ENCODE data around the gene CBX3. TPM values are rescaled to one million over a fixed set of nuclear protein-coding genes. Genes with fewer than 3 reads are reported as not detected.
"Not testable (repeated sequence)": the region's sequence is repeated elsewhere in the genome, so short reads cannot be mapped to it uniquely, and the experiment has no call there.

CBX3 gene
- polyA plus RNA-seq, 4 donors = 145 to 184 (median 179) TPM

GRCh38 chr7:26245150-26245549, 43.6 kb downstream of the CBX3 start:
- no peaks in the 10 kb centered on the region for H3K36me3 ChIP-seq (ENCODE audit: control insufficient read depth in 3 of 3, insufficient read depth in 2 of 3, low read depth in 1 of 3, low read length in 3 of 3)
- no peak for FAIRE-seq
- H3K27me3 ChIP-seq (ENCODE audit: control insufficient read depth in 3 of 3, insufficient read depth in 3 of 3, low read length in 3 of 3) = no peaks in the 10 kb centered on the region
- 91 to 96% (median 95%) methylated on average over 13 of the region's 13 CpGs for WGBS, 3 donors
- no peaks in the 10 kb centered on the region for H3K4me1 ChIP-seq (ENCODE audit: control insufficient read depth in 3 of 3, insufficient read depth in 2 of 3, low read depth in 1 of 3, low read length in 2 of 3)
- no peak for DNase-seq
- no peaks in the 10 kb centered on the region for H3K9me3 ChIP-seq (ENCODE audit: control insufficient read depth in 2 of 2, insufficient read depth in 1 of 2, low read depth in 1 of 2, low read length in 1 of 2)
- no peak overlapping the region for H3K27ac ChIP-seq (ENCODE audit: low read depth in 1 of 3, low read length in 2 of 3)
- H3K4me3 ChIP-seq (ENCODE audit: low read depth in 1 of 3, low read length in 3 of 3) = no peak overlapping the region

- no peaks in the 10 kb centered on the region for H3K9me3 ChIP-seq (ENCODE audit: control insufficient read depth in 2 of 2, insufficient read depth in 1 of 2, low read depth in 1 of 2, low read length in 1 of 2)
- no peak overlapping the region for H3K27ac ChIP-seq (ENCODE audit: low read depth in 1 of 3, low read length in 2 of 3)
- no peak for FAIRE-seq
- 83 to 91% (median 85%) methylated on average over 12 of the region's 12 CpGs for WGBS, 3 donors
- H3K4me1 ChIP-seq (ENCODE audit: control insufficient read depth in 3 of 3, insufficient read depth in 2 of 3, low read depth in 1 of 3, low read length in 2 of 3) = no peaks in the 10 kb centered on the region
- no peaks in the 10 kb centered on the region for H3K36me3 ChIP-seq (ENCODE audit: control insufficient read depth in 3 of 3, insufficient read depth in 2 of 3, low read depth in 1 of 3, low read length in 3 of 3)
- no peak for DNase-seq
- H3K4me3 ChIP-seq (ENCODE audit: low read depth in 1 of 3, low read length in 3 of 3) = no peak overlapping the region
- no peaks in the 10 kb centered on the region for H3K27me3 ChIP-seq (ENCODE audit: control insufficient read depth in 3 of 3, insufficient read depth in 3 of 3, low read length in 3 of 3)
Observed at GRCh38 chr7:26250239-26250638, 48.7 kb downstream of the CBX3 start.

- H3K9me3 ChIP-seq (ENCODE audit: control insufficient read depth in 2 of 2, insufficient read depth in 1 of 2, low read depth in 1 of 2, low read length in 1 of 2) = peaks cover 0 to 11% of the 10 kb centered on the region in 2 donors
- H3K36me3 ChIP-seq (ENCODE audit: control insufficient read depth in 3 of 3, insufficient read depth in 2 of 3, low read depth in 1 of 3, low read length in 3 of 3); FAIRE-seq; H3K4me3 ChIP-seq (ENCODE audit: low read depth in 1 of 3, low read length in 3 of 3); H3K27me3 ChIP-seq (ENCODE audit: control insufficient read depth in 3 of 3, insufficient read depth in 3 of 3, low read length in 3 of 3); DNase-seq; H3K4me1 ChIP-seq (ENCODE audit: control insufficient read depth in 3 of 3, insufficient read depth in 2 of 3, low read depth in 1 of 3, low read length in 2 of 3); H3K27ac ChIP-seq (ENCODE audit: low read depth in 1 of 3, low read length in 2 of 3): not testable (repeated sequence)
- 96 to 98% (median 97%) methylated on average over 11 to 28 of the region's 29 CpGs for WGBS, 3 donors
Observed at GRCh38 chr7:26261866-26262265, 60.3 kb downstream of the CBX3 start.

Other genes starting within 250 kb of the CBX3 start
- 10 to 100 TPM in 2 of 4 donors, 1 to 10 TPM in 2; 1.8 to 16.6 (median 7.6) TPM for gene NFE2L3, start 49.5 kb upstream of the CBX3 start, polyA plus RNA-seq
- gene HNRNPA2B1, start 999 bp upstream of the CBX3 start, polyA plus RNA-seq = 1,000 to 10,000 TPM in 1 of 4 donors, 100 to 1,000 TPM in 3; 495 to 1,007 (median 736) TPM
- 10 to 100 TPM in 1 of 4 donors, 1 to 10 TPM in 3; 1.3 to 12.4 (median 4.9) TPM for gene SNX10, start 90.1 kb downstream of the CBX3 start, polyA plus RNA-seq

All from small intestine (tissue), 7 donors.